ENCODE data around the gene BORCS6.
"Not testable (repeated sequence)": the region's sequence is repeated elsewhere in the genome, so short reads cannot be mapped to it uniquely, and the experiment has no call there.

The BORCS6 gene

DNA sequence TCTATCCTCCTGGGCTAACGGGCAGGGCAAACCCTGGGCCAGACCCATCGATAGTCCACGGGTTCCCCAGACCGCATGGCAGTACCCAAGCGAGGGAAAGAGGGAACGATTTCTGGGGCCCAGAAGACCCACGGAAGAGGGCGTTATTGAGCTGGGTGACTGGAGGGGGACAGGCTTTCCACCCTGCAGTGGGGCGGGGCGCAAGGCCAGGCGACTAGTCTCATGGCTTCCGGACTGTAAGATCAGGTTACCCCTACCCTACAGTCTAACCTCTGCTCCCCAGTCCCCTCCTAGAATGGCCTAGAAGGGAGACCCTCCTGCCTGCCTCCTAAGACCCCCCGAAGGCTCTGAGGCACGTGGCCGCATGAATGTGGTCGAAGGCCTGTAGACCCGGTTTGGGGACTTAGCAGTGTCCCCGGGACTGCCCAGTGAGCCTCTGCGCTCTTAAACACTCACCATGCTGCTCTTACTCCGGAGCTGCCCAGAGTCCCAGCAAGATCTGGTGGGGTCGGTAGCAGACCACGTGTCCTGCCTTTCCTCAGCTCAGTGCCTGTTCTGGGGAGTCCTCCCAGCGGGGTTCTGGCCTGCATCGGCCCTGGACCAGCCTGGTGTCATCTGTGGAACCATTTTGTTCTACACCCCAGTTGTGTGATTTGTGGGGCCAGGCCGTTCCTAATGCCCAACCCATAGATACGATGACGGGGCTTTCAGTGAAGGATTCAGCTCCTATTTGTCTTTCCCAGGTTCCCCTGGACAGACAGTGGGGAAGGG lies 33.6 kb upstream of the BORCS6 start:
- H3K27me3 Mint-ChIP-seq (ENCODE audit: low read depth), result peaks cover 4% of the 10 kb centered on the region
- H3K4me1 Mint-ChIP-seq, result peaks cover 30% of the 10 kb centered on the region
- peak in 1 of 3 experiments; percentile 14 for TF ChIP-seq CTCF (IDR thresholded peaks at IDR 0.05; ENCODE audit: unreplicated experiment in 3 of 3)
- H3K4me3 Mint-ChIP-seq, result peak overlapping the region; percentile 90 to 98 (median 95)
- H3K27ac Mint-ChIP-seq, result peak overlapping the region; percentile 98 to 100 (median 100)
- H3K9me3 Mint-ChIP-seq, result no peaks in the 10 kb centered on the region
- H3K36me3 Mint-ChIP-seq (ENCODE audit: low read depth), result peaks cover 8% of the 10 kb centered on the region

GRCh38 chr17:8222630-8223355 lies 32.8 kb upstream of the BORCS6 start:
- H3K27me3 Mint-ChIP-seq (ENCODE audit: low read depth), result peaks cover 4% of the 10 kb centered on the region
- peaks cover 2% of the 10 kb centered on the region for H3K36me3 Mint-ChIP-seq (ENCODE audit: low read depth)

GRCh38 chr17:8222380-8222629 lies 32.3 kb upstream of the BORCS6 start:
- H3K4me1 Mint-ChIP-seq, result peaks cover 29% of the 10 kb centered on the region
- peak overlapping the region; percentile 90 to 98 (median 95) for H3K4me3 Mint-ChIP-seq
- H3K9me3 Mint-ChIP-seq, result no peaks in the 10 kb centered on the region
- peak overlapping the region; percentile 98 to 100 (median 100) for H3K27ac Mint-ChIP-seq
- H3K27me3 Mint-ChIP-seq (ENCODE audit: low read depth), result peaks cover 4% of the 10 kb centered on the region
- TF ChIP-seq CTCF (IDR thresholded peaks at IDR 0.05; ENCODE audit: unreplicated experiment in 3 of 3), result no peak
- no peaks in the 10 kb centered on the region for H3K36me3 Mint-ChIP-seq (ENCODE audit: low read depth)

More at GRCh38 chr17:8222630-8223355, 32.8 kb upstream of the BORCS6 start:
- peaks cover 33% of the 10 kb centered on the region for H3K4me1 Mint-ChIP-seq
- TF ChIP-seq CTCF (IDR thresholded peaks at IDR 0.05; ENCODE audit: unreplicated experiment in 3 of 3), result no peak
- H3K9me3 Mint-ChIP-seq, result no peaks in the 10 kb centered on the region
- peak overlapping the region; percentile 98 to 100 (median 100) for H3K27ac Mint-ChIP-seq
- peak overlapping the region; percentile 90 to 98 (median 95) for H3K4me3 Mint-ChIP-seq

DNA sequence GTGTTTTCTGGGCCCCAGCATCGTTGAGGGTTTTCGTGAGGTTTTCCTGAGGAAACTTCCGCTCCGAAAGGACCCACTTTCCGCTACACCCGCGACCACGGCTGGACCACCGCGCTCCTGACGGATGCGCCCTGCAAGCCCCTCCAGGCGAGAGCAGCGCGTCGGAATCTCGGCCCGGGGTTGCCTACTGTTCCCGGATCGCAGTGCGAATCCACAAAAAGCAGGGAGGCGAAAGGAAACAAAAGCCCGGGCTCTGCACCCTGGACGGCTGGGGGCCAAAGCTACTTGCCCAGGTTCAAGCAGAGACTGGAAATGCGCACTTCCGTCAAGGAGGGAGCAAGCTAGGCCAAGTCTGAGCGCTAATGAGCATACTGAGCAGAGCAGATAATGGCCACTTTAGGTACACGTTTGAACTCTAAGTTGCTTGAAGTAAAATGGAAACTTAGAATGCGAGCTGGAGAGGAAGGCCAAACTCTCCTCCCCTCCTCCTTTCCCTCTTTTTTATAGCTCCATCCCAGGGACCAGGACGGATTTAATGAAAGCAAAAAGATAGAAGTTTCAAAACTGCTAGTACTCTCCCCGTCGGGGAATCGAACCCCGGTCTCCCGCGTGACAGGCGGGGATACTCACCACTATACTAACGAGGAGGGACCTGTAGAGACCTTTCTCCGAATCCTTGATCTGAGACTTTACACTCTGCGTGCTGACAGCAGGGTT lies 31.8 kb upstream of the BORCS6 start:
- no peaks in the 10 kb centered on the region for H3K36me3 Mint-ChIP-seq (ENCODE audit: low read depth)
- H3K9me3 Mint-ChIP-seq, result no peaks in the 10 kb centered on the region
- TF ChIP-seq CTCF (IDR thresholded peaks at IDR 0.05; ENCODE audit: unreplicated experiment in 3 of 3), result no peak
- peak overlapping the region; percentile 98 to 100 (median 100) for H3K27ac Mint-ChIP-seq
- peaks cover 4% of the 10 kb centered on the region for H3K27me3 Mint-ChIP-seq (ENCODE audit: low read depth)
- peaks cover 24% of the 10 kb centered on the region for H3K4me1 Mint-ChIP-seq
- H3K4me3 Mint-ChIP-seq, result peak overlapping the region; percentile 90 to 98 (median 95)

DNA sequence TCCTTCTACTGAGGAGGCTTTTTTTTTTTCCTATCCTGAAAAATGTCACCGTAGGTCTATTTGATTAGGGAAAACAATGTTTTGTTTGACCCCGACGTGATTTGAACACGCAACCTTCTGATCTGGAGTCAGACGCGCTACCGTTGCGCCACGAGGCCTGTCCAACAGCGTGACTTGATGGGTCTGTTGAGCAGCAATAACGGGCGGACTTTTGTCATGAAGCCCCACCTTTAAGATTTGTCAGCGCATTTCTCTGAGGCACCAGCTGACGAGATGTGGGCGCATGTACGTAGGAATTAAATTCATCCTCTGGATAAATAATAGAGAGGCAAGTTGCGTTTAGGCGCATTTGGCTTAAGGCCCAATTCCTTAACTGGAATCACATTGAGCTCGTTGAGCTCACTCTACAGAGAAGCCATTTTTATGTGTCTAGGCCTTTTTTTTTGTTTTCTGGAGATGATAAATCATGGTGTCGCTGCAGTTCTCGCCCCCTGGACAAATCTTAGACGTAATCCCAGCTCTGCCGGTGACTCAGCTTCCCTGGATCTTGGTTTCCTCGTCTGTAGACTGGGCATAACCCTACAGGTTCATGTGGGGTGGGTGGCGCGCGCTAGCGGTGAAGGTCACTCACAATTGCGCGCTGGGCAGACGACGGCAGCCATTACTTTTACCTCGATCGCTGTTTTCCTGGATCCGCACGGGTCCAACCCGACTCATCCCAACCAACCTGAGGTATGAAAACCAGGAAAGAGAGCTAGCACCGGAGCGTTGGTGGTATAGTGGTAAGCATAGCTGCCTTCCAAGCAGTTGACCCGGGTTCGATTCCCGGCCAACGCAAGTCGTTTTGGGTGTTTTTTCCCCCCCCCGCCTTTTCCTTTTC lies 31.0 kb upstream of the BORCS6 start:
- Mint-ChIP-seq H3K36me3 (ENCODE audit: low read depth) (no peaks in the 10 kb centered on the region), H3K4me1 (peaks cover 18% of the 10 kb centered on the region), H3K9me3 (no peaks in the 10 kb centered on the region), H3K27ac (peak overlapping the region; percentile 98 to 100 (median 100)), H3K4me3 (peak overlapping the region; percentile 90 to 98 (median 95)), H3K27me3 (ENCODE audit: low read depth) (peaks cover 4% of the 10 kb centered on the region)
- TF ChIP-seq CTCF (IDR thresholded peaks at IDR 0.05; ENCODE audit: unreplicated experiment in 3 of 3), result no peak

GRCh38 chr17:8214000-8214399 lies 24.0 kb upstream of the BORCS6 start:
- not testable (repeated sequence) for H3K9me3 Mint-ChIP-seq; H3K4me3 Mint-ChIP-seq; H3K36me3 Mint-ChIP-seq (ENCODE audit: low read depth); H3K27ac Mint-ChIP-seq; H3K27me3 Mint-ChIP-seq (ENCODE audit: low read depth)
- peaks cover 22% of the 10 kb centered on the region for H3K4me1 Mint-ChIP-seq

Measured in nephron (organoid).